ENCODE measurements around the gene IL1B.
A peak's percentile ranks its signal among the peaks of the same experiment; 100 is the strongest.

Gene IL1B

GRCh38 chr2:112787729-112788393 lies 48.7 kb downstream of the IL1B start:
- DNase-seq, result no peak
- no peak overlapping the region for H4K12ac ChIP-seq (ENCODE audit: low read depth, low read length)
- H2AK5ac ChIP-seq (ENCODE audit: low read length), result no peak overlapping the region
- no peak overlapping the region for H3K4me3 ChIP-seq (ENCODE audit: low read depth, low read length)
- no peak overlapping the region for H3K27ac ChIP-seq (ENCODE audit: low read depth, low read length)
- no peak overlapping the region for H3K23ac ChIP-seq (ENCODE audit: low read length)
- no peak overlapping the region for H3K4ac ChIP-seq (ENCODE audit: low read depth, low read length)
- no peak overlapping the region for H2BK120ac ChIP-seq (ENCODE audit: insufficient read depth, low read length, poor library complexity)
- no peaks in the 10 kb centered on the region for H3K36me3 ChIP-seq (ENCODE audit: control insufficient read depth in 1 of 2, insufficient read depth in 2 of 2, low read length in 2 of 2)
- H3K9me3 ChIP-seq (ENCODE audit: insufficient read depth, low read depth, low read length), result peaks cover 4% of the 10 kb centered on the region
- WGBS (ENCODE audit: extremely low coverage, insufficient coverage, insufficient read length), result no CpG with 5 or more reads among the region's 4 CpGs
- no peak overlapping the region for H3K14ac ChIP-seq (ENCODE audit: low read length)
- no peak overlapping the region for H2BK12ac ChIP-seq (ENCODE audit: low read length)
- H3K79me1 ChIP-seq (ENCODE audit: low read length), result no peaks in the 10 kb centered on the region
- no peak overlapping the region for H2AFZ ChIP-seq (ENCODE audit: insufficient read depth, low read length, poor library complexity)
- no peak overlapping the region for H4K8ac ChIP-seq (ENCODE audit: low read depth, low read length)
- H2BK5ac ChIP-seq (ENCODE audit: low read depth, low read length, poor library complexity), result no peak overlapping the region
- no peaks in the 10 kb centered on the region for H3K27me3 ChIP-seq (ENCODE audit: insufficient read depth, low read length)
- no peak overlapping the region for H3K4me2 ChIP-seq (ENCODE audit: low read length)
- H3K9ac ChIP-seq (ENCODE audit: low read length), result no peak overlapping the region
- no peaks in the 10 kb centered on the region for H3K79me2 ChIP-seq (ENCODE audit: control insufficient read depth, insufficient read depth, low read length, poor library complexity)
- H3K4me1 ChIP-seq (ENCODE audit: control insufficient read depth in 1 of 2, insufficient read depth in 2 of 2, low read length in 2 of 2), result peaks cover 3 to 8% of the 10 kb centered on the region in 2 experiments
- no peak overlapping the region for H3K18ac ChIP-seq (ENCODE audit: low read length)
- H4K91ac ChIP-seq (ENCODE audit: low read depth, low read length), result no peak overlapping the region

- no peak overlapping the region for H3K4me3 ChIP-seq (ENCODE audit: low read depth, low read length)
- no peak overlapping the region for H2BK12ac ChIP-seq (ENCODE audit: low read length)
- H4K91ac ChIP-seq (ENCODE audit: low read depth, low read length), result no peak overlapping the region
- H3K18ac ChIP-seq (ENCODE audit: low read length), result no peak overlapping the region
- H3K27ac ChIP-seq (ENCODE audit: low read depth, low read length), result no peak overlapping the region
- no peaks in the 10 kb centered on the region for H3K79me2 ChIP-seq (ENCODE audit: control insufficient read depth, insufficient read depth, low read length, poor library complexity)
- H3K27me3 ChIP-seq (ENCODE audit: insufficient read depth, low read length), result no peaks in the 10 kb centered on the region
- no peak overlapping the region for H2AFZ ChIP-seq (ENCODE audit: insufficient read depth, low read length, poor library complexity)
- H2BK5ac ChIP-seq (ENCODE audit: low read depth, low read length, poor library complexity), result no peak overlapping the region
- no peaks in the 10 kb centered on the region for H3K79me1 ChIP-seq (ENCODE audit: low read length)
- H2AK5ac ChIP-seq (ENCODE audit: low read length), result no peak overlapping the region
- H3K36me3 ChIP-seq (ENCODE audit: control insufficient read depth in 1 of 2, insufficient read depth in 2 of 2, low read length in 2 of 2), result no peaks in the 10 kb centered on the region
- no peak overlapping the region for H3K4ac ChIP-seq (ENCODE audit: low read depth, low read length)
- no peak overlapping the region for H3K4me2 ChIP-seq (ENCODE audit: low read length)
- no peak overlapping the region for H3K9ac ChIP-seq (ENCODE audit: low read length)
- H3K4me1 ChIP-seq (ENCODE audit: control insufficient read depth in 1 of 2, insufficient read depth in 2 of 2, low read length in 2 of 2), result peaks cover 3 to 8% of the 10 kb centered on the region in 2 experiments
- no peak overlapping the region for H3K14ac ChIP-seq (ENCODE audit: low read length)
- no peak overlapping the region for H3K23ac ChIP-seq (ENCODE audit: low read length)
- no peak overlapping the region for H2BK120ac ChIP-seq (ENCODE audit: insufficient read depth, low read length, poor library complexity)
- no CpG with 5 or more reads among the region's 3 CpGs for WGBS (ENCODE audit: extremely low coverage, insufficient coverage, insufficient read length)
- DNase-seq, result no peak
- peaks cover 4% of the 10 kb centered on the region for H3K9me3 ChIP-seq (ENCODE audit: insufficient read depth, low read depth, low read length)
- H4K8ac ChIP-seq (ENCODE audit: low read depth, low read length), result no peak overlapping the region
- no peak overlapping the region for H4K12ac ChIP-seq (ENCODE audit: low read depth, low read length)
Observed at GRCh38 chr2:112787294-112787693, 49.3 kb downstream of the IL1B start.

- H3K9me3 ChIP-seq (ENCODE audit: insufficient read depth, low read depth, low read length), result no peaks in the 10 kb centered on the region
Observed at GRCh38 chr2:112784199-112785189, 52.1 kb downstream of the IL1B start, which contains the start of gene IL1A. Gene IL1A (minus strand): TSS chr2:112784493. CDS start chr2:112783770, 723 bp downstream.

GRCh38 chr2:112783187-112783714 lies 53.3 kb downstream of the IL1B start:
- Histone ChIP-seq H2BK120ac (ENCODE audit: insufficient read depth, low read length, poor library complexity) (no peak overlapping the region), H3K79me1 (ENCODE audit: low read length) (no peaks in the 10 kb centered on the region), H3K36me3 (ENCODE audit: control insufficient read depth in 1 of 2, insufficient read depth in 2 of 2, low read length in 2 of 2) (no peaks in the 10 kb centered on the region), H3K23ac (ENCODE audit: low read length) (no peak overlapping the region), H3K4ac (ENCODE audit: low read depth, low read length) (no peak overlapping the region), H4K91ac (ENCODE audit: low read depth, low read length) (no peak overlapping the region), H3K27ac (ENCODE audit: low read depth, low read length) (no peak overlapping the region), H3K79me2 (ENCODE audit: control insufficient read depth, insufficient read depth, low read length, poor library complexity) (no peaks in the 10 kb centered on the region), H2BK5ac (ENCODE audit: low read depth, low read length, poor library complexity) (no peak overlapping the region), H4K12ac (ENCODE audit: low read depth, low read length) (no peak overlapping the region), H3K27me3 (ENCODE audit: insufficient read depth, low read length) (no peaks in the 10 kb centered on the region), H4K8ac (ENCODE audit: low read depth, low read length) (no peak overlapping the region), H3K9me3 (ENCODE audit: insufficient read depth, low read depth, low read length) (no peaks in the 10 kb centered on the region), H3K18ac (ENCODE audit: low read length) (no peak overlapping the region), H3K4me3 (ENCODE audit: low read depth, low read length) (no peak overlapping the region), H2AFZ (ENCODE audit: insufficient read depth, low read length, poor library complexity) (no peak overlapping the region), H2BK12ac (ENCODE audit: low read length) (no peak overlapping the region), H3K4me1 (ENCODE audit: control insufficient read depth in 1 of 2, insufficient read depth in 2 of 2, low read length in 2 of 2) (peaks cover 0 to 2% of the 10 kb centered on the region in 2 experiments), H2AK5ac (ENCODE audit: low read length) (no peak overlapping the region), H3K4me2 (ENCODE audit: low read length) (no peak overlapping the region), H3K9ac (ENCODE audit: low read length) (no peak overlapping the region), H3K14ac (ENCODE audit: low read length) (no peak overlapping the region)
- no peak for DNase-seq
- WGBS (ENCODE audit: extremely low coverage, insufficient coverage, insufficient read length), result no CpG with 5 or more reads among the region's 3 CpGs

More at GRCh38 chr2:112784199-112785189, 52.1 kb downstream of the IL1B start, which contains the start of gene IL1A:
- Histone ChIP-seq H3K4me2 (ENCODE audit: low read length) (no peak within 1 kb of the TSS), H3K79me1 (ENCODE audit: low read length) (no peaks in the 10 kb centered on the region), H3K79me2 (ENCODE audit: control insufficient read depth, insufficient read depth, low read length, poor library complexity) (no peaks in the 10 kb centered on the region), H3K4ac (ENCODE audit: low read depth, low read length) (no peak within 1 kb of the TSS), H2BK12ac (ENCODE audit: low read length) (no peak within 1 kb of the TSS), H2AK5ac (ENCODE audit: low read length) (no peak within 1 kb of the TSS), H3K4me3 (ENCODE audit: low read depth, low read length) (no peak within 1 kb of the TSS), H3K27ac (ENCODE audit: low read depth, low read length) (no peak within 1 kb of the TSS), H3K18ac (ENCODE audit: low read length) (no peak within 1 kb of the TSS), H3K14ac (ENCODE audit: low read length) (no peak within 1 kb of the TSS), H2BK5ac (ENCODE audit: low read depth, low read length, poor library complexity) (no peak within 1 kb of the TSS), H4K91ac (ENCODE audit: low read depth, low read length) (no peak within 1 kb of the TSS), H2AFZ (ENCODE audit: insufficient read depth, low read length, poor library complexity) (no peak within 1 kb of the TSS), H3K36me3 (ENCODE audit: control insufficient read depth in 1 of 2, insufficient read depth in 2 of 2, low read length in 2 of 2) (no peaks in the 10 kb centered on the region), H3K27me3 (ENCODE audit: insufficient read depth, low read length) (no peaks in the 10 kb centered on the region), H2BK120ac (ENCODE audit: insufficient read depth, low read length, poor library complexity) (no peak within 1 kb of the TSS), H3K4me1 (ENCODE audit: control insufficient read depth in 1 of 2, insufficient read depth in 2 of 2, low read length in 2 of 2) (peaks cover 0 to 2% of the 10 kb centered on the region in 2 experiments), H4K12ac (ENCODE audit: low read depth, low read length) (no peak within 1 kb of the TSS), H4K8ac (ENCODE audit: low read depth, low read length) (no peak within 1 kb of the TSS), H3K9ac (ENCODE audit: low read length) (no peak within 1 kb of the TSS), H3K23ac (ENCODE audit: low read length) (no peak within 1 kb of the TSS)
- WGBS (ENCODE audit: extremely low coverage, insufficient coverage, insufficient read length), result no CpG with 5 or more reads among the region's 13 CpGs
- peak; percentile 78 to 88 for DNase-seq

Data from trophoblast cell (in vitro differentiated cells and primary cell).